ENCODE data around the gene CRISPLD2. TPM values are rescaled to one million over a fixed set of nuclear protein-coding genes. Genes with fewer than 3 reads are reported as not detected.

Gene CRISPLD2
- total and polyA plus RNA-seq, 2 donors (not counting 1 experiment from before 2014, with no cell fraction given), result 37.0 to 96.2 TPM

GRCh38 chr16:84867696-84868095 is 47.9 kb downstream of the CRISPLD2 start:
- peaks cover 3% of the 10 kb centered on the region for H3K36me3 ChIP-seq (ENCODE audit: control insufficient read depth, insufficient read depth, low read length)
- no peaks in the 10 kb centered on the region for H3K79me2 ChIP-seq (ENCODE audit: control insufficient read depth, insufficient read depth, low read length)
- H2AFZ ChIP-seq (ENCODE audit: low read length), result no peak overlapping the region
- TF ChIP-seq CTCF (conservative IDR thresholded peaks at IDR 0.05 in 1 of 2, IDR thresholded peaks at IDR 0.05 in 1 of 2; ENCODE audit: low read depth in 1 of 2, low read length in 2 of 2) (no peak), EZH2 (IDR thresholded peaks at IDR 0.05; ENCODE audit: low read length, missing control alignments) (no peak)
- no peak overlapping the region for H3K4me2 ChIP-seq (ENCODE audit: extremely low read depth, insufficient read depth, low read length)
- no peaks in the 10 kb centered on the region for H3K27me3 ChIP-seq (ENCODE audit: control insufficient read depth, insufficient read depth, low read length)
- no peaks in the 10 kb centered on the region for H3K9me3 ChIP-seq (ENCODE audit: control insufficient read depth, insufficient read depth, low read depth, low read length)
- H4K20me1 ChIP-seq (ENCODE audit: control insufficient read depth, extremely low read depth, insufficient read depth, low read length), result no peaks in the 10 kb centered on the region
- no peak overlapping the region for H3K27ac ChIP-seq (ENCODE audit: insufficient read depth, low read length)
- no peak overlapping the region for H3K9ac ChIP-seq (ENCODE audit: insufficient read depth, low read length)
- H3K4me3 ChIP-seq (replicated peaks in 1 of 4; ENCODE audit: control extremely low read depth in 1 of 4, insufficient read depth in 1 of 4, low read depth in 3 of 4, low read length in 4 of 4), result no peak overlapping the region
- H3K4me1 ChIP-seq (ENCODE audit: control insufficient read depth, extremely low read depth, insufficient read depth, low read length), result no peaks in the 10 kb centered on the region
- no peak for DNase-seq (ENCODE audit: low read depth in 2 of 2)

GRCh38 chr16:84868328-84868727 is 48.5 kb downstream of the CRISPLD2 start:
- H2AFZ ChIP-seq (ENCODE audit: low read length), result no peak overlapping the region
- no peak for DNase-seq (ENCODE audit: low read depth in 2 of 2)
- H3K79me2 ChIP-seq (ENCODE audit: control insufficient read depth, insufficient read depth, low read length), result no peaks in the 10 kb centered on the region
- H3K27me3 ChIP-seq (ENCODE audit: control insufficient read depth, insufficient read depth, low read length), result no peaks in the 10 kb centered on the region
- H3K4me3 ChIP-seq (replicated peaks in 1 of 4; ENCODE audit: control extremely low read depth in 1 of 4, insufficient read depth in 1 of 4, low read depth in 3 of 4, low read length in 4 of 4), result no peak overlapping the region
- H3K9me3 ChIP-seq (ENCODE audit: control insufficient read depth, insufficient read depth, low read depth, low read length), result no peaks in the 10 kb centered on the region
- no peak overlapping the region for H3K27ac ChIP-seq (ENCODE audit: insufficient read depth, low read length)
- no peak overlapping the region for H3K4me2 ChIP-seq (ENCODE audit: extremely low read depth, insufficient read depth, low read length)
- no peaks in the 10 kb centered on the region for H3K4me1 ChIP-seq (ENCODE audit: control insufficient read depth, extremely low read depth, insufficient read depth, low read length)
- no peak overlapping the region for H3K9ac ChIP-seq (ENCODE audit: insufficient read depth, low read length)
- TF ChIP-seq CTCF (conservative IDR thresholded peaks at IDR 0.05 in 1 of 2, IDR thresholded peaks at IDR 0.05 in 1 of 2; ENCODE audit: low read depth in 1 of 2, low read length in 2 of 2) (no peak), EZH2 (IDR thresholded peaks at IDR 0.05; ENCODE audit: low read length, missing control alignments) (no peak)
- no peaks in the 10 kb centered on the region for H4K20me1 ChIP-seq (ENCODE audit: control insufficient read depth, extremely low read depth, insufficient read depth, low read length)
- peaks cover 3% of the 10 kb centered on the region for H3K36me3 ChIP-seq (ENCODE audit: control insufficient read depth, insufficient read depth, low read length)

GRCh38 chr16:84868829-84869472 is 49.2 kb downstream of the CRISPLD2 start:
- no peak overlapping the region for H3K4me2 ChIP-seq (ENCODE audit: extremely low read depth, insufficient read depth, low read length)
- H3K9ac ChIP-seq (ENCODE audit: insufficient read depth, low read length), result no peak overlapping the region
- no peak for DNase-seq (ENCODE audit: low read depth in 2 of 2)

More at GRCh38 chr16:84868829-84869472, 49.2 kb downstream of the CRISPLD2 start:
- H3K79me2 ChIP-seq (ENCODE audit: control insufficient read depth, insufficient read depth, low read length), result no peaks in the 10 kb centered on the region
- peaks cover 3% of the 10 kb centered on the region for H3K36me3 ChIP-seq (ENCODE audit: control insufficient read depth, insufficient read depth, low read length)
- no peaks in the 10 kb centered on the region for H3K27me3 ChIP-seq (ENCODE audit: control insufficient read depth, insufficient read depth, low read length)
- H2AFZ ChIP-seq (ENCODE audit: low read length), result no peak overlapping the region
- TF ChIP-seq CTCF (conservative IDR thresholded peaks at IDR 0.05 in 1 of 2, IDR thresholded peaks at IDR 0.05 in 1 of 2; ENCODE audit: low read depth in 1 of 2, low read length in 2 of 2) (no peak), EZH2 (IDR thresholded peaks at IDR 0.05; ENCODE audit: low read length, missing control alignments) (no peak)
- no peaks in the 10 kb centered on the region for H4K20me1 ChIP-seq (ENCODE audit: control insufficient read depth, extremely low read depth, insufficient read depth, low read length)
- no peak overlapping the region for H3K4me3 ChIP-seq (replicated peaks in 1 of 4; ENCODE audit: control extremely low read depth in 1 of 4, insufficient read depth in 1 of 4, low read depth in 3 of 4, low read length in 4 of 4)
- no peaks in the 10 kb centered on the region for H3K4me1 ChIP-seq (ENCODE audit: control insufficient read depth, extremely low read depth, insufficient read depth, low read length)
- no peak overlapping the region for H3K27ac ChIP-seq (ENCODE audit: insufficient read depth, low read length)
- no peaks in the 10 kb centered on the region for H3K9me3 ChIP-seq (ENCODE audit: control insufficient read depth, insufficient read depth, low read depth, low read length)
